ENCODE data around the gene GRM8. TPM values are rescaled to one million over a fixed set of nuclear protein-coding genes. Genes with fewer than 3 reads are reported as not detected.

Gene GRM8
- total RNA-seq, 1 donor from 2014 or later, result 2.2 TPM

- Mint-ChIP-seq H3K4me3 (ENCODE audit: unreplicated experiment) (no peak overlapping the region), H3K4me1 (ENCODE audit: low read depth, unreplicated experiment) (no peaks in the 10 kb centered on the region), H3K36me3 (ENCODE audit: low read depth, unreplicated experiment) (no peaks in the 10 kb centered on the region), H3K27me3 (ENCODE audit: low read depth, unreplicated experiment) (peaks cover 2% of the 10 kb centered on the region), H3K27ac (ENCODE audit: unreplicated experiment) (no peak overlapping the region), H3K9me3 (ENCODE audit: unreplicated experiment) (peaks cover 3% of the 10 kb centered on the region)
- Histone ChIP-seq H3K4me1 (ENCODE audit: insufficient read depth, low read length) (no peaks in the 10 kb centered on the region), H3K79me2 (ENCODE audit: insufficient read depth, low read length) (no peaks in the 10 kb centered on the region), H3K9ac (ENCODE audit: low read length) (no peak overlapping the region), H3K4me3 (ENCODE audit: insufficient read depth, low read depth, low read length) (no peak overlapping the region), H3K27ac (ENCODE audit: low read depth, low read length) (no peak overlapping the region), H4K20me1 (ENCODE audit: insufficient read depth, low read length) (no peaks in the 10 kb centered on the region), H3K4me2 (ENCODE audit: low read length) (no peak overlapping the region), H3K36me3 (ENCODE audit: insufficient read depth, low read length) (no peaks in the 10 kb centered on the region), H3K27me3 (ENCODE audit: insufficient read depth, low read length) (no peaks in the 10 kb centered on the region), H3K9me3 (ENCODE audit: insufficient read depth, low read depth, low read length) (no peaks in the 10 kb centered on the region), H2AFZ (ENCODE audit: low read depth, low read length) (no peak overlapping the region)
- no peak for DNase-seq (ENCODE audit: low read depth)
- FAIRE-seq, result no peak
- TF ChIP-seq EZH2 (IDR thresholded peaks at IDR 0.05; ENCODE audit: insufficient read depth, low read length), result no peak
- TF ChIP-seq, protein P1, sequence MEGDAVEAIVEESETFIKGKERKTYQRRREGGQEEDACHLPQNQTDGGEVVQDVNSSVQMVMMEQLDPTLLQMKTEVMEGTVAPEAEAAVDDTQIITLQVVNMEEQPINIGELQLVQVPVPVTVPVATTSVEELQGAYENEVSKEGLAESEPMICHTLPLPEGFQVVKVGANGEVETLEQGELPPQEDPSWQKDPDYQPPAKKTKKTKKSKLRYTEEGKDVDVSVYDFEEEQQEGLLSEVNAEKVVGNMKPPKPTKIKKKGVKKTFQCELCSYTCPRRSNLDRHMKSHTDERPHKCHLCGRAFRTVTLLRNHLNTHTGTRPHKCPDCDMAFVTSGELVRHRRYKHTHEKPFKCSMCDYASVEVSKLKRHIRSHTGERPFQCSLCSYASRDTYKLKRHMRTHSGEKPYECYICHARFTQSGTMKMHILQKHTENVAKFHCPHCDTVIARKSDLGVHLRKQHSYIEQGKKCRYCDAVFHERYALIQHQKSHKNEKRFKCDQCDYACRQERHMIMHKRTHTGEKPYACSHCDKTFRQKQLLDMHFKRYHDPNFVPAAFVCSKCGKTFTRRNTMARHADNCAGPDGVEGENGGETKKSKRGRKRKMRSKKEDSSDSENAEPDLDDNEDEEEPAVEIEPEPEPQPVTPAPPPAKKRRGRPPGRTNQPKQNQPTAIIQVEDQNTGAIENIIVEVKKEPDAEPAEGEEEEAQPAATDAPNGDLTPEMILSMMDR (IDR thresholded peaks at IDR 0.05; ENCODE audit: insufficient read depth, low read depth, low read length), result no peak
These were observed 222.9 kb downstream of the GRM8 start for GRCh38 chr7:127029823-127030222.

GRCh38 chr7:127021857-127022256 lies 230.9 kb downstream of the GRM8 start:
- no peaks in the 10 kb centered on the region for H3K9me3 ChIP-seq (ENCODE audit: insufficient read depth, low read depth, low read length)
- H3K4me2 ChIP-seq (ENCODE audit: low read length), result no peak overlapping the region
- no peak for DNase-seq (ENCODE audit: low read depth)
- H3K79me2 ChIP-seq (ENCODE audit: insufficient read depth, low read length), result no peaks in the 10 kb centered on the region
- no peaks in the 10 kb centered on the region for H3K4me1 ChIP-seq (ENCODE audit: insufficient read depth, low read length)
- H4K20me1 ChIP-seq (ENCODE audit: insufficient read depth, low read length), result no peaks in the 10 kb centered on the region
- no peak overlapping the region for H3K27ac ChIP-seq (ENCODE audit: low read depth, low read length)
- H2AFZ ChIP-seq (ENCODE audit: low read depth, low read length), result no peak overlapping the region
- Mint-ChIP-seq H3K27me3 (ENCODE audit: low read depth, unreplicated experiment) (no peaks in the 10 kb centered on the region), H3K9me3 (ENCODE audit: unreplicated experiment) (peaks cover 3% of the 10 kb centered on the region), H3K27ac (ENCODE audit: unreplicated experiment) (no peak overlapping the region), H3K4me3 (ENCODE audit: unreplicated experiment) (no peak overlapping the region), H3K4me1 (ENCODE audit: low read depth, unreplicated experiment) (peaks cover 12% of the 10 kb centered on the region), H3K36me3 (ENCODE audit: low read depth, unreplicated experiment) (no peaks in the 10 kb centered on the region)
- no peak overlapping the region for H3K4me3 ChIP-seq (ENCODE audit: insufficient read depth, low read depth, low read length)
- no peak for FAIRE-seq
- H3K9ac ChIP-seq (ENCODE audit: low read length), result no peak overlapping the region
- no peaks in the 10 kb centered on the region for H3K36me3 ChIP-seq (ENCODE audit: insufficient read depth, low read length)
- H3K27me3 ChIP-seq (ENCODE audit: insufficient read depth, low read length), result no peaks in the 10 kb centered on the region
- TF ChIP-seq, protein P1 (IDR thresholded peaks at IDR 0.05; ENCODE audit: insufficient read depth, low read depth, low read length), result no peak
- no peak for TF ChIP-seq EZH2 (IDR thresholded peaks at IDR 0.05; ENCODE audit: insufficient read depth, low read length)

- Histone ChIP-seq H3K27me3 (ENCODE audit: insufficient read depth, low read length) (no peaks in the 10 kb centered on the region), H3K4me2 (ENCODE audit: low read length) (no peak overlapping the region)
- no peak for FAIRE-seq
These were observed 231.6 kb downstream of the GRM8 start for GRCh38 chr7:127021019-127021738.

More at GRCh38 chr7:127021019-127021738, 231.6 kb downstream of the GRM8 start:
- Histone ChIP-seq H3K4me1 (ENCODE audit: insufficient read depth, low read length) (no peaks in the 10 kb centered on the region), H3K27ac (ENCODE audit: low read depth, low read length) (no peak overlapping the region), H3K9me3 (ENCODE audit: insufficient read depth, low read depth, low read length) (no peaks in the 10 kb centered on the region), H2AFZ (ENCODE audit: low read depth, low read length) (no peak overlapping the region), H3K4me3 (ENCODE audit: insufficient read depth, low read depth, low read length) (no peak overlapping the region), H4K20me1 (ENCODE audit: insufficient read depth, low read length) (no peaks in the 10 kb centered on the region), H3K79me2 (ENCODE audit: insufficient read depth, low read length) (no peaks in the 10 kb centered on the region), H3K36me3 (ENCODE audit: insufficient read depth, low read length) (no peaks in the 10 kb centered on the region), H3K9ac (ENCODE audit: low read length) (no peak overlapping the region)
- H3K27ac Mint-ChIP-seq (ENCODE audit: unreplicated experiment), result no peak overlapping the region
- H3K9me3 Mint-ChIP-seq (ENCODE audit: unreplicated experiment), result no peaks in the 10 kb centered on the region
- no peak overlapping the region for H3K4me3 Mint-ChIP-seq (ENCODE audit: unreplicated experiment)
- H3K27me3 Mint-ChIP-seq (ENCODE audit: low read depth, unreplicated experiment), result no peaks in the 10 kb centered on the region
- no peak for TF ChIP-seq EZH2 (IDR thresholded peaks at IDR 0.05; ENCODE audit: insufficient read depth, low read length)
- TF ChIP-seq, protein P1 (IDR thresholded peaks at IDR 0.05; ENCODE audit: insufficient read depth, low read depth, low read length), result no peak
- DNase-seq (ENCODE audit: low read depth), result no peak
- H3K4me1 Mint-ChIP-seq (ENCODE audit: low read depth, unreplicated experiment), result peaks cover 12% of the 10 kb centered on the region
- no peaks in the 10 kb centered on the region for H3K36me3 Mint-ChIP-seq (ENCODE audit: low read depth, unreplicated experiment)

Data from astrocyte (in vitro differentiated cells and primary cell).